Measurements from ENCODE around the gene KIAA1958.

Gene KIAA1958

DNA sequence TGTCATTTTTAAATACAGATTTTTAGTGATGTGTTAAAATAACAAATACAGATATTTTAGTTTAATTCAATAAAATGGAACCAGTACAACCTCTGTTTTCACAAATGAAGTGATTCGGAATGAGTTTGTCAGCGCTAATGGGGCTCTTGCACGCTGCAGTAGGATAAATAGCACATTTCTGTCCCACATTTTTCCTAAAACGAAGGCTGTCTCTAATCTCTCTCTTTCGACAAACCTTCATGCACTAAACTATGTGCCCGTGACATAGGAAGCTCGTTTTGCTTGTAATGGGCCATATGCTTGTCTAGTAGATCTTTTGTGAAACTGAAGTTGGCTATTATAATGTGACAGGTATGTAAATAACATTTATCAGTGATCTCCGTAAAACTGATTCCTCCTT, 130.7 kb downstream of the KIAA1958 start:
- TF ChIP-seq, protein P1, sequence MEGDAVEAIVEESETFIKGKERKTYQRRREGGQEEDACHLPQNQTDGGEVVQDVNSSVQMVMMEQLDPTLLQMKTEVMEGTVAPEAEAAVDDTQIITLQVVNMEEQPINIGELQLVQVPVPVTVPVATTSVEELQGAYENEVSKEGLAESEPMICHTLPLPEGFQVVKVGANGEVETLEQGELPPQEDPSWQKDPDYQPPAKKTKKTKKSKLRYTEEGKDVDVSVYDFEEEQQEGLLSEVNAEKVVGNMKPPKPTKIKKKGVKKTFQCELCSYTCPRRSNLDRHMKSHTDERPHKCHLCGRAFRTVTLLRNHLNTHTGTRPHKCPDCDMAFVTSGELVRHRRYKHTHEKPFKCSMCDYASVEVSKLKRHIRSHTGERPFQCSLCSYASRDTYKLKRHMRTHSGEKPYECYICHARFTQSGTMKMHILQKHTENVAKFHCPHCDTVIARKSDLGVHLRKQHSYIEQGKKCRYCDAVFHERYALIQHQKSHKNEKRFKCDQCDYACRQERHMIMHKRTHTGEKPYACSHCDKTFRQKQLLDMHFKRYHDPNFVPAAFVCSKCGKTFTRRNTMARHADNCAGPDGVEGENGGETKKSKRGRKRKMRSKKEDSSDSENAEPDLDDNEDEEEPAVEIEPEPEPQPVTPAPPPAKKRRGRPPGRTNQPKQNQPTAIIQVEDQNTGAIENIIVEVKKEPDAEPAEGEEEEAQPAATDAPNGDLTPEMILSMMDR (conservative IDR thresholded peaks at IDR 0.05): no peak
- TF ChIP-seq ZFX (IDR thresholded peaks at IDR 0.05): no peak

DNA sequence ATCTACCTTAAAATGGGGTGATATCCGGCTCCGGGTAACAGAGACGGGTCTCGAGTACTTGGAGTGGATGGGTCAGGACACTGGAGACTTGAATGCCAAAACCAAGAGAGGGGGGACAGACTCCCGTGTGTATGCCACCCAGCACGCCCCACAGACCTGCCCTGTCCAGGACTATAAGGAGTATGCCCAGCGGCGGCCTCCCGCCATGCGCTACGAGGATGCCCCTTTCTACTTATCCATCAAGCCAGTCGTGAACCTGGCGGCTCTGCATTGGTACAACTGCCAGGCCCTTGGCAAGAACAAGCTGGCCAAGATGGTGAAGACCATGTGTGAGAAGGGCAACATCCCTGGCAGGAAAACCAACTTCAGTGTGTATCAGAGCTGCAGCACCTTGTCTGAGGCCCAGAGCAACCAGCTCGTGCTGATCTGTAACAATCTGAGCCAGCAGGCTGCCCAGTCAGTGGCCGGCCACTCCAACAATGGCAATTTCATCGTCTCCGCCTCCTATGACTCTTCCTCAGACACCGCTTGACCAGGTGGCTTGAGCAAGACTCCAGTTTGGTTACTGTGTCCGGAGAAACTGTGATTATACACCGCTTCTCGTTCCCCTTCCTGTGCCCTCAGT, 131.9 kb downstream of the KIAA1958 start:
- no peak overlapping the region for H3K27ac ChIP-seq
- TF ChIP-seq, protein P1 (conservative IDR thresholded peaks at IDR 0.05): no peak
- TF ChIP-seq ZFX (IDR thresholded peaks at IDR 0.05): no peak

More for the DNA sequence above, 130.7 kb downstream of the KIAA1958 start:
- H3K27ac ChIP-seq: no peak overlapping the region

DNA sequence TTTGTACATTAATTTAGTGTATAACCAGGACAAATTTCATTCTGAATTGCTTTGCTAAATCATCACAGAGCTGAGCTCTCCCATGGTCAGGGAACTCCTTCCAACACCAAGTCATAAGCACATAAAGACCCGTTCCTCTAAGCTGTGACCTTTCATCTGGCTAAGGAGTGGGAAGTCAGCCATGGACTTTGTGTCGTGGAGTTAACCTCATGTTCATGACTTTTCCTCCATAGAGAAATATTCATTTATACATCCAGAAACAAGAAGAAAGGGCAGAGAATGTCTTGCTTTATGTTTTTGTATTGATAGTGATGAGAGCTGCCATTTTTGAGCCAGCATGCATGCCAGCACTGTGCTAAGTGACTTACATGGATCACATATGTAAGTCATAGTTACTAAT, 133.8 kb downstream of the KIAA1958 start:
- no peak for TF ChIP-seq ZFX (IDR thresholded peaks at IDR 0.05)
- TF ChIP-seq, protein P1 (conservative IDR thresholded peaks at IDR 0.05): no peak
- H3K27ac ChIP-seq: no peak overlapping the region

DNA sequence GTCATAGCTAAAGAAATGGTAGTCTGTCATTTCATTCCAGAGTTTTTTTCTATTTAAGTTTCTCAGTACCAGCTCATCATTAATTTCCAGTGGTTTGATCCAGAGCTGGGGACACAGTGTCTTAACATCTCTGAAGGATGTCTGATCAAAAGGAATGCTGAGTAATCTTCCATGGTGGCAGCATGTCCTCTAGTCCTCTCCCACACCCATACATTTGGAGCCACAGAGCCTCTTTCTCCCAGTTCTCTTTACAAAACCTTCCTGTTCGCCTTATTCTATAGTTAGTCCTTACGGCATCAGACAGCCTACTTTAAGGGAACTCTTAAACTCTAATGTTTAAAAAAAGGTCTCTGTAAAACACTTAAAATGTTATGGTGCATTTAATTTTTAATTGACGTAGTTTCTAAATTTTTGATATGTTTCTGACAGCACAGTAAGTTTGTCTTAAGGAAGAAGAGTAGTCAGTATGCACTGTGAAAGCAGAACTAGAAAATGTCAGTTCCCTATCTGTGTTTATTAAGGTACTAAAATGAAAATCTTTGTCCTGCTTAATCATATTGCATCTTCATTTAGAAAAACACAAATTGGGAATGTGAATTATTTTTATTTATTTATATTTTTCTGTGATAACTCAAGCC, 134.5 kb downstream of the KIAA1958 start:
- no peak overlapping the region for H3K27ac ChIP-seq
- TF ChIP-seq, protein P1 (conservative IDR thresholded peaks at IDR 0.05): no peak
- no peak for TF ChIP-seq ZFX (IDR thresholded peaks at IDR 0.05)

- no peak overlapping the region for H3K27ac ChIP-seq
- TF ChIP-seq ZFX (IDR thresholded peaks at IDR 0.05): no peak
Observed at GRCh38 chr9:112623198-112623597, 136.6 kb downstream of the KIAA1958 start.

DNA sequence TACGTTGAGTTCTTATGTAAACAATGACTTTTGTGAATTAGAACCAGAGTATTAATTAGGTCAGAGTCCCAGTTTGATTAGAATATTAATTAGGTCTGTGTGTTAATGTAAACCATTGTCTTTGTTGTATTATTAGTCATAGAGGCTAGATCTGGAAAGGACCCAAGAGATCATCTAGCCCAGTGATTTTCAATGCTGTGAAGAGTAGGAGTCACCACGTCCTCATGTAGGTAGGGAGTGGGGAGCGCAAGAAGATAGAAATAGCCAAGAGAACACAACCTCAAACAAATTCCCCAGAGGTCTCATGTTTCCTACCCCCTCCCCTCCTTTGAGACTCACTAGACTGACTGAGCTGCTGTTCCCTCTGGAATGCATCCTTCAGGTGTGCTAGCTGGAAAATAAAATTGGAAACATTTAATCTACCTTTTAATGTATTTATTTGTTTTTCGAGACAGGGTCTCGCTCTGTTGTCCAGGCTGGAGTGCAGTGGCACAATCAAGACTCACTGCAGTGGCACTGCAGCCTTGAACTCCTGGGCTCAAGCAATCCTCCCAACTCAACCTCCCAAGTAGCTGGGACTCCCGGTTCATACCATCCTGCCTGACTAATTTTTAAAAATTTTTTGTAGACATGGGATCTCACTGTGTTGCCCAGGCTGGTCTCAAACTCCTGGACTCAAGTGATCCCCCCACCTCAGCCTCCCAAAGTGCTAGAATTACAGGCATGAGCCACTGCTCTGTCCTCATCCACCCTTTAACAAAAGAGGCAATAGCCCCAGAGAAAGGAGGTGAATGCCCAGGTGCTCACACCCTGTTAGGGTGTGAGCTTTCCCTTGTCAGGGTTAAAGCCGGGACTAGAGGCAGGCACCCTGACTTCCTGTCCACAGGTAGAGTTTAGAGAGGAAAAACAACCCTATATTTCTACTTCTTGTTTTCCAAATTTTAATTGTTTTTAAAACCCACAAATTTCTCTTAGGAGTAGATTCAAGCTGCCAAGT, 138.4 kb downstream of the KIAA1958 start:
- TF ChIP-seq, protein P1 (conservative IDR thresholded peaks at IDR 0.05): no peak
- TF ChIP-seq ZFX (IDR thresholded peaks at IDR 0.05): no peak

DNA sequence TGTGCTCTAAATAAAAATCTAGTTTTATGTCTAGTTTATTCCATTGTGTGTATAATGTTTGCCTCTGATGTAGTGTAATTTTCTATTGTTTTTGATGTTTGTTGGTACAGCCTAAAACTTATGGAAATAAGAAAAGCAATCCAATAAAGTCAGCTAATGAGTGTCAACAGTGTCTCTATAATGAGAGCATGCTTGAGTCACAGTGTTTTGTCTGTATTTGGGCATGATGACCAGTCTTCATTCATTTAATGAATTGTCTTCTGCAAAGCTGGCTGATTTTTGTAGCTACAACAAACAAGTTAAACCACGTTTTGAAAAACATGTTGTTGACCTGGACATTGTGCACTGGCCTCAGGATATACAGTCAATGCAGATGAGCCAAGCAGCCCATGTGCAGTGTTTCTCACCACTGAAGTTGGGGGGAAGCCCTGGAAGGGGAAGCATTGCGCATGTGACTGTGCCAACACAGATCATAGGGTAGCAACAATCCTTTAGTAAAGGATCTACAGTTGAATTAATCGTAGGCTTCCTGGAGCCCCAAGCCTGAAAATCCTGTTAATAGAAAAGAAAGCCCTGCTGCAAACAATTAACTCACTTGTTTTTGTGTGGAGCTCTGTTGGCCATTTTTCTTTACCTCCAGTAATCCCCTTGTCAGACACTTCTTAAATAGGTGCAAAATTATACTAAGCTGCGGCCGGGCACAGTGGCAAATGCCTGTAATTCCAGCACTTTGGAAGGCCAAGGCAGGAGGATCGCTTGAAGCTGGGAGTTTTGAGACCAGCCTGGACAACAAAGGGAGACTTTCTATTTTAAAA, 143.3 kb downstream of the KIAA1958 start:
- TF ChIP-seq ZFX (IDR thresholded peaks at IDR 0.05): no peak
- TF ChIP-seq, protein P1 (conservative IDR thresholded peaks at IDR 0.05): no peak
- no peak overlapping the region for H3K27ac ChIP-seq

More for the DNA sequence above, 138.4 kb downstream of the KIAA1958 start:
- no peak overlapping the region for H3K27ac ChIP-seq

Measured in C4-2B (cell line).